HG02588 (cell line): ENCODE measurements around the gene PLEKHA7.
"Not testable (repeated sequence)": the region's sequence is repeated elsewhere in the genome, so short reads cannot be mapped to it uniquely, and the experiment has no call there.

ENCODE experiments used
- ATAC-seq: cut with Tn5 transposase; IDR thresholded peaks from one replicate; pipeline ENCODE4 v1.9.1; 2021; ENCODE audit warnings: mild to moderate bottlenecking, moderate library complexity; ENCODE audit not compliant: unreplicated experiment

The PLEKHA7 gene

DNA sequence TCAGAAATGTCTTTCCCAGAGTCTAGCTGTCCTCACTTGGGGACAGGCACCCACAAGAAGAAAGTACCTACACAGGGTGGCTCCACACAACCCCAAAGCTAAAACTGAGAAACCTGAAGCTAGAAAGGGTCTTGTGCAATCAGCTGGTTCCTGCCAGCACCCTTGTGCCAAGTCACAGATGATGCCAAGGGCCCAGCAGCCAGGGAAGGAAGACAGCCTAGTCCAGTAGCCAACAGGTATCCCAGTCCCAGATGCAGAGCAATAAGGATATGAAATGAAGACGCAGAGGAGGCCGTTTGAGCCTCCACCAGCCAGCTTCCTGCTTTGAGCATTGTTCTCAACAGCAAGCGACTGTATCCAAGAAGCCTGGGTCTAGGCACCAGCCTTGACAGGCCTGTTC lies 6.1 kb downstream of the PLEKHA7 start:
- ATAC-seq = no peak

DNA sequence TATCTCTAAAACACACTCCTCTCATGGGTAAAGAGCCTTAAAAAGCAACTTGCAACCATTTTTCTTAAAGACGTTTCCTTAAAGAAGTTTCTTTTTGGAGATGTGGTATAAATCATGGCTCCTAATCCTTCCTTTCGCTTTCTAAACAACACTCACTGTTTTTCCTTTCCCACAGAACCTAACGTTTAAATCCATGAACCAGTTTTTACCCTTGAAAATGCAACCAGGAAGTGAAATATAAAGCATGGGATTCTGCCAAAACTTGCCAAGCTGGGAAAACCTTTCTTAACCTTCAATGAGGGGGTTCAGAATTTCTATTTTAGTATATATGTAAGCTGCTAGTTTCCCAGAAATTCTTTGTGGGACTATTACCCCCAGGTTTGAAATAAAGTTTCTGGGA lies 8.6 kb downstream of the PLEKHA7 start:
- ATAC-seq = no peak

DNA sequence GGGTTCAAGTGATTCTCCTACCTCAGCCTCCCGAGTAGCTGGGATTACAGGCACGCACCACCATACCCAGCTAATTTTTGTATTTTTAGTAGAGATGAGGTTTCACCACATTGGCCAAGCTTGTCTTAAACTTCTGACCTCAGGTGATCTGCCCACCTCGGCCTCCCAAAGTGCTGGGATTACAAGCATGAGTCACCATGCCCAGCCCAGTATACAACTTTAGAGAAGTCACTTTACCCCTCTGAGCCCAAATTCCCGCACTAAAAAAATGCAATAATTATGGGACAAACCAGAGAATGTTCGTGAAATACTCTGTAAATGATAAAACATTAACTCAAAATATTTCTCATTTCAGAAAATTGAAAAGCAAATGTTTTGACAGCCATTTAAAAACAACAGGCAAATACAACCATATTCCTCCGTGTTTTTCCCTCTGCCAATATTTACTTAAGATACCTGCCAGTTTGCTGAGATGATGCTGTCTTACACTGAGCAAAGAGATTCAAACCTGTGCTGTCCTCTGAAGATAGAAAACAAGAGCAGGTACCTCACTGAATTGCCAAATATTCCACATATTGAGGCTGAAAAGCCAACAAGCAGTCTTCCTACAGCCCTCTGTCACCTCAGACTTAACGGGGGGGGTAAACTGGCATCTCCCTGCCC lies 9.6 kb downstream of the PLEKHA7 start:
- ATAC-seq = no peak

DNA sequence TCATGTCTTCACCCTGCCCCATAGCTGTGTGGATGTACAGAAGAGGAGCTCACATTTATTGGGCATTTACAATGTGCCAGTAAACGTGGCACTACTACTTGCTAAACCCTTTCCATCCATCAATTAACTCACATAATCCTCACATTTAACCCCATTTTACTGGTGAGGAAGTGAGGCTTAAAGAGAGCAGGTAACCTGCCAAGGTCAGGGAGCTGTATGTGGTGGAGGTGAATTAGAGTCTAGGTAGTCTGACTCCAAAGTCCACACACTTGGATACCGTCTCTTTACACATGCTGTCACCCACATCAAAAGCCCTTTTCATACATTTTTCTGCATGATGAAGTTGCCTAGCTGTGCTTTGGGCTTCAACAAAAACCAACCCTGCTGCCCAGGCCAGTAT lies 10.8 kb downstream of the PLEKHA7 start:
- no peak for ATAC-seq

DNA sequence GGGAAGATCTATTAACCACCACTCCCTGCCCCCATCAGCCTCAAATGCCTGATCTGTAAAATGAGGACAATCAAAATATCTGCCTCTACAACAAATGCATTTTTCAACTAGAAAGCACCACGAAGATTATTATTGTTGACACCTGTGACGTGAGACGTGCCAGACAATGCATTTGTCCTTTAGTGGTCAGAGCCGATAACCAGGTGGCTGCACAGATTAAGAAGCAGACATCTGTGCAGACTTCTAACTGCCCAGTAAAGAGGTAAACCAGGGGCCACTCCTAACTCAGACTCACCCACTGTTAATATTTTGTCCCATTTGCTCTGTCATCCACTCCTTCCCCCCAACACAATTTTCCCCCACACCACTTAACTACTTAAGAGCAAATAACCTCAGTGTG lies 11.7 kb downstream of the PLEKHA7 start:
- ATAC-seq = no peak

DNA sequence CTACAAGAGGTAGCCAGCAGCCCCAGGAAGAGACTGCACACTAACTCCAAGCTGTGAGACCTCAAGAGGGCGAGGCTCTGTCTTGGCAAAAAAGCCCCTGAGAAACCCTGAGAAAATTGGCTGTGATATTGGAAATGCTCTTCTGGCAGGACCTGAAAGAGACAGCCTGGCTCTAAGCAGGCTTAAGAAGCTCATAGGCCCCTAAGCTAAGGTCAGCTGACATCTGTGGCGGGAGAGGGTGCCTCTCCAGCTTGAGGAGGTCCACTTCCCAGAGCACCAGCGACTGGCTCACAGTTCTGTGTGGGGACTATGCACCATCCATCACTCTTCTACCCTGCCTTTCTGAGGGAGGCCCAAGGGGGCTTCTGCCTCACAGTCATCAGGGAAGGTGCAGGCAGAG lies 12.4 kb downstream of the PLEKHA7 start:
- ATAC-seq = no peak

DNA sequence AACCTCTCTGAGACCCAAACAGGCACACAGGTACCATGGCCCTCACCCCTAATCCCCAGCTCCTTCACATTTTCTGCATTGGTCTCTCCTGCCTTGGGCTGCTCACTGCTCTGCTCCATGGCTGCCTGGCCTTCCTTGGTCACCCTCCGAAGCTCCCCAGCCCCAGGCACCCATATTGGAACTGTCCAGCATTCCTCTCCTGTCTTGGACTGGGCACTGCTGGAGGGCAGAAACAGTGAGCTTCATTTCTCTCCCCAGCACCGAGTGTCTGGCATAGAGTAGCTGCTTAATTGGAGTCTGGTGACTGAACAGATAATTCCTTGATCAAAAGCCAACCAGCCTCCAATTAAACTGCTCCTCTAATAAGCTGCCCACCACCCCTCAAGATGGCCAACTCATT lies 13.2 kb downstream of the PLEKHA7 start:
- ATAC-seq = no peak

DNA sequence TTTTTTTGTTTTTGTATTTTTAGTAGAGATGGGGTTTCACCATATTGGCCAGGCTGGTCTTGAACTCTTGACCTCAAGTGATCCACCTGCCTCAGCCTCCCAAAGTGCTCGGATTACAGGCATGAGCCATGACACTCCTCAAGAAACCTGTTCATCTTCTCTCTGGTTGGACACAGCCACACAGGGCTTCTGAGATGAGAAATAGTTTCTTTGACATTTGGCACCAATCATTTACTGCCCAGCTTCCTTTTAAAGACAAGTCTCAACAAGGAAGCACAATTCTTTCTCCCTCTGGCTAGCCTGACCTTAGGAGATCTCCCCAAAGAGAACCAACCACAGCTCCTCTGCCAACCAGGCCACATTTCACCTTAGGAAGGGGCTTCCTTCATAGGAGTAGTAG lies 14.0 kb downstream of the PLEKHA7 start:
- not testable (repeated sequence) for ATAC-seq

DNA sequence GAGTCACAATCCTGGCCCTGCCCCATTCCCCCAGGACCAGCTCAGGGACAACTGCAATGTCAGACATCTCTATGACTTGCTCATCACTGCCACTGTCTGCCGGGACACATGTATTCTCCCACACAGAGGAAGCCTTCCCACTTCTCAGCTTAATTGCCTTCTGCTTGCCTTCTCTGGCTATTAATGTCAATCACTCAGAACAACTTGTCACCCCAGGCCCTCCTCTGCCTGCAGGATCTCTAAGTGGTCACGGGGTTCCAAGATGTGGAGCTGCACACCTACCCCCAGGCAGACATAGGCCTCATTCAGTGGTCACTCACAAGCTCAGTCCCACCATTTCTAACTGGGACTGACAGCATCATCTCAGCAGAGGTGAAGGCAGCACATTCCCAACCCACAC lies 15.1 kb downstream of the PLEKHA7 start:
- no peak for ATAC-seq

DNA sequence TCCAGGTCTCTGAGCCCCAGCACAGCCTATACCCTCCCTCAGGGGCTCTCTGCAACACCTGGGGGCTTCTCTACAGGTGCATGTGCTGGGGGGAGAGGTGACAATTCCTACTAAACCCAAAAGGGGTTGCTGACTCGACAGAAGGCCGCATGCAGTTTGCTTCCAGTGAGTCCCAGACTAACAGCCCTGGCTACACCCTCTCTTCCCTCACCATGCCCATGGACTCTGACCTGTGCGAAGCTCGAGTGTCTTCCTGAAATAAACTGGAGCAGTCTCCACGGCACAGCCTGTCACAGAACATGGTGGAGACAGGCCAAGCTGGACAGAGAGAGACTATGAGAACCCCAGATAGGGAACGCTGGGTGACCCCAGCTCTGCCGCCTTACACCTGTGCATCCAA lies 16.6 kb downstream of the PLEKHA7 start:
- ATAC-seq = no peak

DNA sequence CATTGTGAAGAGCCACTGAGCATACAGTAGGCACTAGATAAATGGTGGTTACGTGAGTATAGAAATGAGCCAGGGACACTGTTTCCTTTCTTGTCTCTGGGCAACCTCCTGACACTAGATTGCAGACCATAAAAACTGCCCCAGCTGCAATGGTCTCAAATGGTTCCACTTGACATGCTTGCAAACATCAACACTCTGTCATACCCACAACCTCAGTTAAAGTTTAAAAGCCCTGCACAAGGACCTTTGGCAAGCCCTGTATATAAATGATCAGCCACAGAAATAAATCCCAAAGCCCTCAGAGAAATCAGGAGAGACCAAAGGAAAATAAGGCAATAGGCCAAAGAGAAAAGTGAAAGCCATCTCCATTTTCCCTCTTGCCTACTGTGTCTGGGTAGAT lies 20.7 kb downstream of the PLEKHA7 start:
- no peak for ATAC-seq

DNA sequence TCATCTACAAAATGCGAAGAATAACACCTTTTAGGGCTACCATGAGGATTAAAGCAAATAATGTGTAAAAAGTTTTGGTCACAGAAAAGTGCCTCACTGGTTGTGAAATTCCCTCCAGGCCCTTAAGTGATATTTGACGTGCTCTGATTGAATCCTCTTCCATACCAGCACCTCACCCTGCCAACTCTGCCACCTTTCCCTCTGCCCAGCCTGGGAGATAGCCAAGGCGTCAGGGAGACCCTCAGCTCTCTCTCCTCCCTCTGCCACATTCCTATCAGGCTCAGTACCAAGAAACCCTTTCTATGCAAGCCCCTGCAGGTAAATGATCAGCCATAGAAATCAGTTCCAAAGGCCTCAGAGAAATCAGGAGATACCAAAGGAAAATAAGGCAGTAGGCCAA lies 21.4 kb downstream of the PLEKHA7 start:
- no peak for ATAC-seq

DNA sequence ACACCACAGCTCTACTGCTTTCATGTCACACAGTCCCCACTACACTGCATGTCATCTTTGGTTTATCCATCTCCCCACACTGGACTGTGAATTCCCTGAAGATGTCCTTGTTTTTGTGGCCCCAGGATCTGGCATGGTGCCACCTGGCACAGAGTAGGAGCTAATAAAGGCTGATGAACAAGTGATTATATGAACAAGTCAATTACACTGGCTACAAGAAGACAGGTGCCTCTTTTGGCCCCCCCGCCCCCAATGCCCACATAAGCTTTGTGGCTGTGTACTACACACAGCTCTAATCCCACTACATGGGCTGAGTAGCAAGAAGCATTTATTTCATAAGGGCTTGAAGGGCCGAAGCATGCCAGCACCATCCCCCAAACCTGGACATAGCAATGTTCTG lies 24.7 kb downstream of the PLEKHA7 start:
- ATAC-seq = no peak

DNA sequence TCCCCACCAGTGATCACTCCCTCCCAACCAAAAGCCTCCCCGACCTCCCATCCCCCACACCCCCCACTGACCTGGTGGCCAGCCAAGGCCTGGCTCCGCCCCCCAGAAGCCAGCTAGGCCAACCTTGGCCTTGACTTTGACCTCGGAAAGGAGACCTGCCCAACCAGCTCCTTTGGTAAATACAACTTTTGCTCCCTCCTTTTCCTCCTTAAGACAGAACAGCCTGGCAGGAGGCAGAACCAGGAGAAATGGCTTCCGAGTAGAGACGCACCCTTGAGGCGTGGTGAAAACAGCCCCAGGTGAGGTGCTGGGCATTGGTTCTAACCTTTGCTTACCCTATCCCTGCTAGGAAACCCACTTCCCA lies 27.0 kb downstream of the PLEKHA7 start:
- no peak for ATAC-seq

DNA sequence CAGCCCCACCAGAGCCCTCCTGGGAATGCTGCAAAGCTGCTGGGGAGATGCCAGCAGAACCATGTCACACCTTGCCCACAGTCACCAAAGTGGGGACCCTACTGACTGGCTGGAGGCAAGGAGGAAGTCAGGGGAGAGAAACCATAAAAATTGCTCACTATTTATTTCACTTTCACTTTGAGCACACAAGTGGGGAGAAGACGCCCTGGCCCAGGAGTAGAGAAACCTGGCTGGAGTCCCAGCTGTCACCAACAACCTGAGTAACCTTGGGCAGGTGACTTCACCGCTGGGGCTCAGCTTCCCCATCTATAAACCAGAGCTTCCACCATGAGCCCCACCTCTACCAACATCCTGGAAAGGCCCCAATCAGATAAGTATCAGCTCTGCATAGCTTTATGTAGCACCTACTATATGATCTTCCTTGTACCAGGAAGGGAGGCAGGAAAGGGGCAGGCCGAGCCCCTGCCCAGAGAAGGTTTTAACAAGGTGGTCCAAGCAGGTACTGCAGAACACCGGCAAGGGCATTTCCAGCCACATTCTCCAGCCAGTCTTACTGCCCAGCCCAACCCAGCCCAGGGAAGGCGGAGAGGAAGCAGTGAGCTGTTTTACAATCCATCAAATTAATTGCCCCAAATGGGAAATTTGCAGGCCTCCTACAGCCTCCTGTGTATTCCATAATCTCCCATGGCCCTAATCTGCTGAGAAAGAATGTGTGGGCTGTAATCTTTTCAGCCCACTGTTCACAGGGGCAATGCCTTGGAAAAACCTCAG lies 27.6 kb downstream of the PLEKHA7 start:
- ATAC-seq = peak; percentile 97

DNA sequence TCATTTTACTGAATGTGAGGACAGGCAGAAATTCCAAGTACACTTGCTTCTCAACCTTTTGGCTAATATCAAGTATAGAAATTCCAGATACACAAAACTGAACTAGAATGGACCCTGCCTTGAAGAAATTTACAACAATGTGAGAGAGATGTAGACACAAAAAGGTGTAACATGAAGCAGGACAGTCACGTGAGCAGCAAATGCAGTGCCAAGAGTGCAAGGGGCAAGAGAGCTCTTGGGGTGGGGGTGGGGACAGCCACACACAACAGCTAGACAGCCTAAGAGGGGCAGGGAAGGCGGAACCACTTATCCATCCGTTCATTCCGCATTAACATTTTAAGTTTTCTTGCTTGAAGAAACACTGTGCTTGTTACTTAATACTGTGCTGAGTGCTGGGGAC lies 28.9 kb downstream of the PLEKHA7 start:
- no peak for ATAC-seq

DNA sequence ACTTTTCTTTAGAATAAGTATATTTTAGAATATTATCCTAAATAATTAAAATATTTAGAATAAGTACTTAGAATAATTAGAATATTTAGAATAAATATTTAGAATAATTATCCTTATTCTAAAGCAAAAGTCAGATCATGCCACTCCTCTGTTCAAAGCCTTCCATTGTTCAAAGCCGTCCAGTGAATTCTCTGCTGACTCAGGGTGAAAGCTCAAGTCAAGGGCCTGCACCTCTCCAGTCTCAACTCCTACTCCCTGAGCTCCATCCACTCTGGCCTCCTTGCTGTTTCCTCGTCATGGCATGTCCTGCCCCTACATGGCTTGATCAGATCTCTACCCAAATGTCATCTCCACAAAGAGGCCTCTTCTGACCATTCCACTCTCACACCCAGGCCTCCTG lies 30.0 kb downstream of the PLEKHA7 start:
- no peak for ATAC-seq

DNA sequence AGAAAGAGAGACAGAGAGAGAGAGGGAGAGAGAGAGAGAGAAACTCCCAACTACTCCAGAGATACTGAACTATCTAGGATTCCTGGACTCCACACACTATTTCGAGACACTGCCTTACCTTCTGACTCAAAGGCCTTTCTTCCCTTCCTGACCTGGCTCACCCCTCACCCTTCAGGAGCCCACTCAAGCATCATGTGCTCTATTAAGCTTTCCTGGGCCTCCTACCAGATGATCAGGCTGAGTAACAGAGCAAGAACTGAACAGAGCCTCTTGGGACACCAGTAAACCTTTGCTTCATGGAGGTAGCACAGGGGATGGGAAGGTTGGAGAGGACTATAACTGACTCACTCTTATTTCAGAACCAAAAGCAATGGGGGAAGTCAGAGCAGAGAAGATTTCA lies 31.4 kb downstream of the PLEKHA7 start:
- ATAC-seq = no peak

DNA sequence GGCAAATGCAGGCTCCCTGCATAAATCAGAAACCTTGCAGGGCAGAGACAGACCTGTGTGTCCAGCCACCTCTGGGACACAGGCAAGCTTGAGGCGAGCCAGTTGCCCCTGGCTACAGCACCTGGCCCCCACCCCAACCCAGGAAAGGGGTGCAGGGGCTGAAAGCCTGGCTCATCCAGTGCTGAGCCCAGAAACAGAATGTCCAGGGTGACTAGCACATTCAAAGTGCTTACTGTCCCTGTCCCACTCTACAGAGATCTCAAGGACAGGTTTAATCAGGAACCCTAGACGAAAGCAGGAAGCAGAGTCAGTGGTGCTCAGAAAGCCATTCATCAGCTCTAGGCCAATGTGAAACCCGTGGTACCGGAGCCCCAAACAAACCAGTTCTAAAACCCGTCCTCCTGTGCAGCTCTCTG lies 31.9 kb downstream of the PLEKHA7 start:
- ATAC-seq = no peak

DNA sequence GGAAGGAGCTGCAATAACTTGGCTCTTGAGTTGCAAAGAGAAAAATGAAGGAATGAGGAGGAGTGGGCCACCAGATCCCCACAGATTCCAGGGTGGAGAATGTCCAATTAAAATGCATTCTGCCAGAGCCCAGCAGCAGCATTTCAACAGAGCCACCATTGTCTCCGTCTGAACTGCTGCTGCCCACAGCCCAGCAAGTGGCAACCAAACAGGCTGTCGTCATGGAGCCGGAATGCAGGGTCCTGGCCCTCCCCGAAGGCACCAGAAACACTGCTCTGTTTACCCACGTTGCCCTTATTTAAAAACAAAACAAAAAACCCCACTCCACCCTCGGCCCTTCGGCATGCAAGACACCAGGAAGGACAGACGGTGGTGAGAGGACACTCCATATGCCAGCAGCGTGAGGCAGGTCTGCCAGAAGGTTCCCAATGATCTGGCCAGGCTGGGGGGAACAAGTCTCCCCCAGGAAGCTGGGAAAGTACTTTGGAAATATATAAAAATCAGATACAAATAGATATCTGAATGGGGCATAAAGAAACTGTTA lies 32.5 kb downstream of the PLEKHA7 start:
- ATAC-seq = no peak

DNA sequence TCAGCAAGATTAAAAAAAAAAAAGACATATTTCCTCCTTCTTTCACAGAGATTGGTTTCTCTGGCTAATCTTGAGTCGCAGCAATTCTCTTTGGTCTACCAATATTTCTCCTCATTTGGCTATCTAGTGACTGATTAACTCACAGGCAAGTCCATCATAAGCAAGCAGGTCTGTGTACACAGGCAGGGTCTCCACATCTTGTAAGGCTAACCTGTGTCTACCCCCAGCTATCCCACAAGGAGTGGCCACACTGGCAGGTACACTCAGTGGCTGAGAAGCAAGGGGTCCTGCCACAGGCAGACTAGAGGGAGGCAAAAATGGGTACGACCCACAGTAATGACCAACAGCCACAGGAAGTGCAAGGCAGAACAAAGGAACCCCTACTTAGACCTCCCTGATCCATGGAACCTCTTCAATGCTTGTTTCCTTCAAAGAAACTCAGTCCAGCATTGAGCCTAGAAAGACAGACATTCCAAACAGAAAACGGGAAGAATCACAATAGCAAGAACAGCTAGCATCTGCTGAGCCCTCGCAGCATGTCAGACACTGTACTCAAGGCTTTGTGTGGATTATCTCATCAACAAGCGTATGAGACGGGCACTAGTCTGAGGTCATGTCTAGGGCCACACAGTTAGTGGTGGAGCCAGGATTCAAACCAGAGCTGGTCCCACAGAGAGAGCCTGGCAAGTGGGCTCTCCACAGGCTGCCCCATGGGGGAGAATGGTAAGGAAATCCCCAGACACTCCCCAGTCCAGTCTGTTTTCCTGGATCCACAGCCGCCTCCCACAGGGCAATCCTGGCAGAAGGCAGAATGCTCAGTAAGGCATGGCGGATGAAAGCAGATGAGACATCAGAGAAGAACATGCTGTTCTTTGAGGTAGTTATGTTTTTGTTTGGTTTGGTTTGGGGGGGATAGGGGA lies 34.3 kb downstream of the PLEKHA7 start:
- no peak for ATAC-seq

DNA sequence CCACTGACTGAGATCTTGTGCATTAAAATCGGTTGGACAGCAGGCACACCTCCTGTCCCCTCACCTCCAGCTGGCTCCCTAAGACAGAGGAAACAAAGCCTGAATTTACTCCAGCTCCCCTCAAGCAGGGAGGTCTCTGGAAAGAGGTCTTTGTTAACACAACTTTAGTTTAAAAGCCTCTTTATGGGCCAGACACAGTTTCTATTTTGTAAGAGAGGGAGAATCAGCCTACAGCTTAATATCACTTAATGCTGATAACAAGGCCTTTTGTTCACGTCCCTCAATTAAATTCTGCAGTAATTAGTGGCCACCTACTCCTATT lies 36.3 kb downstream of the PLEKHA7 start:
- no peak for ATAC-seq
